GM12878 (cell line): ENCODE data around the gene CERK. TPM values are rescaled to one million over a fixed set of nuclear protein-coding genes. Genes with fewer than 3 reads are reported as not detected.

Experiments used
- ATAC-seq: fragments of 200-7000 bp; cut with Tn5 transposase; 3 replicates; pipeline ENCODE4 v1.9.1; 2020; ENCODE audit warnings: mild to moderate bottlenecking, moderate library complexity
- BruUV-seq: library from RNA; stranded (reverse); fragments of 400-500 nt; replicated peaks from 2 replicates; lab custom pipeline; 2021; lab: Mats Ljungman, UMichigan
- CTCF ChIA-PET: fragments of 300-600 bp; sonication (Branson Sonifier 250); formaldehyde crosslinking; extraction: SDS; loops from one replicate; lab custom pipeline; 2021; ENCODE audit warnings: inconsistent platforms; lab: Yijun Ruan, JAX
- POLR2A ChIA-PET: fragments of 350-600 bp; formaldehyde crosslinking; extraction: SDS; loops from one replicate; lab custom pipeline; 2021; ENCODE audit warnings: inconsistent platforms; lab: Charles Lee
- RAD21 ChIA-PET: fragments of 300-600 bp; sonication (Branson Sonifier 250); formaldehyde crosslinking; loops from one replicate; lab custom pipeline; 2023; ENCODE audit warnings: antibody characterized with exemption; ENCODE audit not compliant: unreplicated experiment; lab: Charles Lee
- SMC1A ChIA-PET: fragments of 300-600 bp; sonication (Branson Sonifier 250); formaldehyde crosslinking; loops from one replicate; lab custom pipeline; 2023; ENCODE audit not compliant: unreplicated experiment, uncharacterized antibody; lab: Charles Lee
- DNase-seq: peaks from one replicate; pipeline ENCODE4 v3.0.0-alpha.2; 2011; ENCODE audit warnings: low read depth, low spot score
- FAIRE-seq: peaks from 3 replicates; lab custom pipeline; 2011; peaks lifted over from hg19 to GRCh38; lab: Jason Lieb, UNC
- H2AFZ ChIP-seq: 2 replicates; pipeline ENCODE4 v1.6.0; 2011; ENCODE audit warnings: low read depth, low read length, control low read depth; ENCODE audit not compliant: control insufficient read depth
- H3K27ac ChIP-seq: 2 replicates; pipeline ENCODE4 v1.5.1; 2011; ENCODE audit warnings: control low read depth; ENCODE audit not compliant: control insufficient read depth, insufficient read depth
- H3K27me3 ChIP-seq, 2 experiments: replicated peaks in 1 of 2; 2 replicates each; pipeline versions ENCODE4 v1.6.0 to v1.6.1; 2011; ENCODE audit warnings: low read length in 1 of 2; ENCODE audit not compliant: control insufficient read depth in 2 of 2, insufficient read depth in 2 of 2
- H3K36me3 ChIP-seq, 2 experiments: 2 replicates each; pipeline ENCODE4 v1.5.1; 2011; ENCODE audit warnings: low read length in 1 of 2; ENCODE audit not compliant: control insufficient read depth in 2 of 2, insufficient read depth in 2 of 2
- H3K4me1 ChIP-seq: 2 replicates; pipeline ENCODE4 v1.6.1; 2011; ENCODE audit warnings: mild to moderate bottlenecking, low read length, moderate library complexity, mixed read lengths; ENCODE audit not compliant: control insufficient read depth, insufficient read depth
- H3K4me2 ChIP-seq: 2 replicates; pipeline ENCODE4 v1.6.0; 2011; ENCODE audit warnings: control low read depth; ENCODE audit not compliant: control insufficient read depth, insufficient read depth
- H3K4me3 ChIP-seq: fragments of 200-600 bp; sonication (generic); 2 replicates; pipeline ENCODE4 v1.5.1; 2016
- H3K79me2 ChIP-seq: 2 replicates; pipeline ENCODE4 v1.6.0; 2011; ENCODE audit warnings: low read length; ENCODE audit not compliant: control insufficient read depth, insufficient read depth
- H3K9ac ChIP-seq: 2 replicates; pipeline ENCODE4 v1.8.0; 2011; ENCODE audit warnings: low read length, control low read depth, mixed read lengths; ENCODE audit not compliant: control insufficient read depth, insufficient read depth
- H3K9me3 ChIP-seq: replicated peaks from 3 replicates; pipeline ENCODE4 v1.5.1; 2011; ENCODE audit warnings: mild to moderate bottlenecking, low read length; ENCODE audit not compliant: control insufficient read depth, insufficient read depth
- H4K20me1 ChIP-seq: 2 replicates; pipeline ENCODE4 v1.6.0; 2011; ENCODE audit not compliant: control insufficient read depth, insufficient read depth
- NR2C2 ChIP-seq: IDR thresholded peaks from 2 replicates; pipeline ENCODE4 v1.6.1; 2011; ENCODE audit warnings: borderline replicate concordance, low read depth; ENCODE audit not compliant: control insufficient read depth, insufficient read length
- RUNX3 ChIP-seq: IDR thresholded peaks from 2 replicates; pipeline ENCODE4 v1.6.1; 2012; ENCODE audit warnings: low read length, inconsistent platforms
- SMC3 ChIP-seq: IDR thresholded peaks from 2 replicates; pipeline ENCODE4 v1.6.1; 2011; ENCODE audit warnings: low read length, improper control_type of control experiment, borderline replicate concordance
- SUPT20H ChIP-seq: IDR thresholded peaks from 2 replicates; pipeline ENCODE4 v1.6.1; 2011; ENCODE audit warnings: low read depth, mild to moderate bottlenecking, low read length, moderate library complexity, borderline replicate concordance; ENCODE audit not compliant: control insufficient read depth
- YY1 ChIP-seq: IDR thresholded peaks from 2 replicates; pipeline ENCODE4 v1.6.1; 2011; ENCODE audit warnings: low read depth, mild to moderate bottlenecking, low read length
- WGBS: methylation state at CpG from one replicate; pipeline ENCODE4 v1.1.6; 2016; ENCODE audit warnings: low lambda C conversion rate; ENCODE audit not compliant: insufficient replicate concordance, insufficient coverage; ENCODE audit errors: missing lambda C conversion rate; 5-methylcytosine and 5-hydroxymethylcytosine counted together
- in situ Hi-C: fragments of 300-500 bp; cut with MboI; formaldehyde crosslinking; loops from 9 replicates; pipeline ENCODE4 v1.14.3; 2018; ENCODE audit warnings: mixed read lengths
- intact Hi-C: fragments of 100-400 bp; cut with micrococcal nuclease; formaldehyde crosslinking; loops from one replicate; pipeline ENCODE4 v1.14.2; 2022; ENCODE audit not compliant: unreplicated experiment
- polyA plus RNA-seq, 11 experiments: library from polyadenylated mRNA; depleted of rRNA in 4 of 11; unstranded in 6 of 11; stranded (reverse) in 5 of 11; fragments of >200 nt; fragmentation: Nextera tagmentation in 4 of 11; fragmentation: Illumina TruSeq in 1 of 11; extraction: Ambion mirVana in 4 of 11; extraction: Trizol in 1 of 11; gene quantifications; 1 replicate in 1 of 11; 2 replicates in 10 of 11; pipeline versions ENCODE4 v1.2.1 to v1.2.3, GENCODE V29; 2011 to 2016; ENCODE audit warnings: inconsistent platforms in 2 of 11, missing spikeins in 2 of 11, low read depth in 1 of 11
- total RNA-seq, 4 experiments: library from RNA; depleted of rRNA in 3 of 4; stranded (reverse); fragments of >200 nt in 3 of 4; fragmentation: Illumina TruSeq in 1 of 4; extraction: Trizol in 1 of 4; gene quantifications; 2 replicates each; pipeline versions ENCODE4 v1.2.1 to v1.2.3, GENCODE V29; 2013 to 2021
- TF ChIP-seq, protein P1 (sequence below): IDR thresholded peaks from 2 replicates; pipeline ENCODE4 v1.6.1; 2012; ENCODE audit warnings: low read depth, low read length, improper control_type of control experiment

CERK gene
- total and polyA plus RNA-seq, 10 of the 15 experiments (the other 5 are each of a cell fraction or from before 2014, with no cell fraction given): 4.0 to 41.1 (median 30.2) TPM

DNA sequence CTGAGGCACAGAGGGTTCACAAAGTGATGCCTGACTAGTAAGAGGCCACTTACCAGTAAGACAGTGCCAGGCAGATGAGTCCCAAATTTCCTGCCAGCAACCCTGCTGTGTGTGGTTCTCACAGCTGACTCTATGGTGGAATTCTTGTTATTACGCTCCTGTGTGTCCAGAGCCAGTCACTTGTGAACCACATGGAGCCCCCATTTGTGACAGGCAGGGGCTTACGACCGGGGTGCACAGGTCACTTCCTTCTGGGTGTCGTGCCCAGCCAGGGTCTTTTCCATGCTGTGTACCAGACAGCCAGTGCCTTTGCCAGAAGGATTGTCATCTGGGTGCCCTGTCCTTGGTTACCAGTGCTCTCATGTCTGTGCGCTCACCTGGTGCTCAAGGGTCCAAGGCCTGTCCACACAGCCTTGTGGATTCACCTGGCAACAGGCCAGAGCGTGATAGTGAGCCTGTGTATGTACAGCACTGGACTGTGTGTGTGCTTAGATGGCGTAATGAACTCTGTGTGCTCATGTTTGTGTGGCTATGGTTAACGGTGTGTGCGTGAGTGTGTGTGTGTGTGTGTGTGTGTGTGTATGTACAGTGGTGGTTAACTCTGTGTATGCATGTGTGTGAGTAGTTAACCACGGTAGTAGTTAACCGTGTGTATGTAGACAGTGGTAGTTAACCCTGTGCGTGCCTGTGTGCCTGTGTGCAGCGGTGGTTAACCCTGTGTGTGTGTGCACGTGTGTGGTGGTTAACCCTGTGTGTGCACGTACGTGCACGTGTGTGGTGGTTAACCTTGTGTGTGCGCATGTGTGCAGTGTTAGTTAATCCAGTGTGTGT, 99.2 kb downstream of the CERK start:
- no peak for DNase-seq
- Histone ChIP-seq H3K9ac (no peak overlapping the region), H3K4me2 (no peak overlapping the region), H3K27me3 (no peaks in the 10 kb centered on the region), H3K4me3 (no peak overlapping the region), H3K9me3 (no peaks in the 10 kb centered on the region), H2AFZ (no peak overlapping the region), H3K79me2 (no peaks in the 10 kb centered on the region; the same call in 1 of the 2 replicates), H3K27ac (no peak overlapping the region), H3K4me1 (no peaks in the 10 kb centered on the region), H3K36me3 (peaks cover 0 to 7% of the 10 kb centered on the region in 2 experiments; a peak in 2 of 4 replicates), H4K20me1 (no peaks in the 10 kb centered on the region)
- ChIA-PET POLR2A (no interaction called here), RAD21 (no interaction called here), SMC1A (no interaction called here), CTCF (no interaction called here)
- FAIRE-seq: no peak
- TF ChIP-seq YY1 (no peak), NR2C2 (peak; percentile 29), SUPT20H (no peak), SMC3 (no peak), RUNX3 (peak; percentile 15; the same call in 1 of the 2 replicates)
- TF ChIP-seq, protein P1, sequence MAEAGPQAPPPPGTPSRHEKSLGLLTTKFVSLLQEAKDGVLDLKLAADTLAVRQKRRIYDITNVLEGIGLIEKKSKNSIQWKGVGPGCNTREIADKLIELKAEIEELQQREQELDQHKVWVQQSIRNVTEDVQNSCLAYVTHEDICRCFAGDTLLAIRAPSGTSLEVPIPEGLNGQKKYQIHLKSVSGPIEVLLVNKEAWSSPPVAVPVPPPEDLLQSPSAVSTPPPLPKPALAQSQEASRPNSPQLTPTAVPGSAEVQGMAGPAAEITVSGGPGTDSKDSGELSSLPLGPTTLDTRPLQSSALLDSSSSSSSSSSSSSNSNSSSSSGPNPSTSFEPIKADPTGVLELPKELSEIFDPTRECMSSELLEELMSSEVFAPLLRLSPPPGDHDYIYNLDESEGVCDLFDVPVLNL: no peak
- in situ Hi-C loops: no loop called here
- no peak for ATAC-seq
- no TSS peak for BruUV-seq
- WGBS: 80% methylated on average over 18 of the region's 18 CpGs
- intact Hi-C loops: no loop called here
